GM19240 (cell line): ENCODE measurements around the gene OVCH2.

Experiments
- DNase-seq: peaks from one replicate; pipeline ENCODE4 v3.0.0; 2011; ENCODE audit warnings: low spot score; ENCODE audit not compliant: insufficient read length

OVCH2 gene

DNA sequence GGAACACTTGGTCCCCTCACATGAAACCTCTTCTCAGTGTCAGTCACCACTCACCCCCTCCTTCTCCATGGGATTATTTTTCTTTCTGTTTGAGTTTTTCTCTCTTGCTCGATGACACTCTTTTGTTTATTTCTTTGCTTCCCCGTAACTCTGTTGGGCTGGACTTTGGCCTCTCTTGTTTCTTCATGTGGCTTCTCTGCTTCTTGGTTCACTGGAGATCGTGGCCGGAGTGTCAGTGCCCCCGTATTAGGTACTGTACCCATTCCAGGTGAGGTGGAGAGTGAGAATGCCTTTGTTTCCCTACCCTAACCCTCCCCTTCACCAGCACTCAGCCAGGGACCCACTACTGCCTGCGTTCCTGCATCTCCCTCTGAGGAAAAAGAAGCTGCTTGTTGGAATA is 65.5 kb downstream of the OVCH2 start:
- DNase-seq, result no peak

- DNase-seq, result no peak
Observed at GRCh38 chr11:7639643-7640025, 66.6 kb downstream of the OVCH2 start.
